Heart right ventricle (tissue), 16 donors: Measurements from ENCODE around the gene RPL15. TPM values are rescaled to one million over a fixed set of nuclear protein-coding genes. Genes with fewer than 3 reads are reported as not detected.

Experiments
- ATAC-seq, 8 donors: fragments of 200-7000 bp; cut with Tn5 transposase; one replicate each; pipeline ENCODE4 v1.9.1; 2020; ENCODE audit warnings: mild to moderate bottlenecking in 8 of 8, moderate library complexity in 8 of 8, moderate number of reproducible peaks in 1 of 8
- DNase-seq, 2 donors: peaks; one replicate each; pipeline ENCODE4 v3.0.0-alpha.2; 2020
- H3K27ac ChIP-seq, 10 donors: fragments of 200-600 bp; sonication (generic) in 2 of 10; one replicate each; pipeline versions ENCODE4 v1.5.0 to v1.8.0; 2020 to 2022; ENCODE audit warnings: mild to moderate bottlenecking in 3 of 10
- H3K27me3 ChIP-seq, 7 donors: fragments of 200-600 bp; one replicate each; pipeline ENCODE4 v1.8.0; 2021 to 2022; ENCODE audit warnings: mild to moderate bottlenecking in 2 of 7
- H3K36me3 ChIP-seq, 9 donors: fragments of 200-600 bp; sonication (generic) in 1 of 9; one replicate each; pipeline versions ENCODE4 v1.5.0 to v1.8.0; 2020 to 2022; ENCODE audit warnings: mild to moderate bottlenecking in 2 of 9
- H3K4me1 ChIP-seq, 9 donors: fragments of 200-600 bp; sonication (generic) in 1 of 9; one replicate each; pipeline versions ENCODE4 v1.5.0 to v1.8.0; 2020 to 2022; ENCODE audit warnings: mild to moderate bottlenecking in 4 of 9
- H3K4me3 ChIP-seq, 10 donors: fragments of 200-600 bp; sonication (generic) in 2 of 10; one replicate each; pipeline versions ENCODE4 v1.5.0 to v1.8.0; 2020 to 2022; ENCODE audit warnings: mild to moderate bottlenecking in 7 of 10, moderate library complexity in 2 of 10
- H3K9me3 ChIP-seq, 11 donors: fragments of 200-600 bp in 10 of 11; sonication (generic) in 2 of 11; one replicate each; pipeline versions ENCODE4 v1.5.0 to v1.8.0; 2013 to 2022; ENCODE audit warnings: mild to moderate bottlenecking in 2 of 11, control low read depth in 1 of 11, moderate library complexity in 1 of 11
- WGBS, 2 donors: extraction: QIAGEN DNeasy Blood & Tissue Kit; methylation state at CpG; one replicate each; pipeline ENCODE4 v1.1.7; 2013; ENCODE audit warnings: inconsistent platforms in 1 of 2; 5-methylcytosine and 5-hydroxymethylcytosine counted together
- intact Hi-C, 10 donors: fragments of 100-400 bp; cut with DNase I; formaldehyde crosslinking; loops; one replicate each; pipeline versions ENCODE4 v1.11.1 to v1.14.2; 2022
- long read RNA-seq, 3 donors: library from polyadenylated mRNA; unstranded; transcript quantifications; one replicate each; pipeline ENCODE4 v2.0.0, GENCODE V29; 2020 to 2021
- polyA plus RNA-seq, 2 donors: library from polyadenylated mRNA; stranded (reverse); fragments of 200-250 nt; gene quantifications; one replicate each; pipeline ENCODE4 v1.2.3, GENCODE V29; 2013
- total RNA-seq, 10 donors: library from RNA; stranded (reverse); fragmentation: NEBNext Ultra II Directional in 3 of 10; extraction: Animal tissue kit (Norgen Biotek cat#: 25700) in 3 of 10; gene quantifications; one replicate each; pipeline versions ENCODE4 v1.2.1 to v1.2.4, GENCODE V29; 2021 to 2023
- TF ChIP-seq, protein P1 (sequence below), 9 donors: fragments of 200-600 bp; sonication (generic) in 2 of 9; IDR thresholded peaks; one replicate each; pipeline versions ENCODE4 v1.5.0 to v1.8.0; 2021 to 2022; ENCODE audit warnings: antibody characterized with exemption in 9 of 9, mild to moderate bottlenecking in 5 of 9, moderate library complexity in 1 of 9
- donor health status: Arrhythmogenic right ventricular cardiomyopathy.
- donor health status: ischemic (EF 13 %, LVEDD 7.1; RV severe dilation, severe dysfunction).
- donor health status: healthy with polysubstance abuse.
- donor health status: DM: no; HTN: yes; CAD: no.
- donor health status: DM: no; HTN: no; CAD: no.
- donor health status: ischemic (EF 25% LVEDD 6.9; RV normal size, moderate dysfunction).
- donor health status: ischemic (EF 25% LVEDD 5.7; RV mildly dilated, moderate dysfunction).
- donor health status: healthy.
- donor health status: DM: yes; HTN: yes; CAD: no.
- donor health status: Ischemic cardiomyopathy.
- donor health status: ischemic (EF 35%, LVEDD 5.7; RV mildly dilated, moderate dysfunction).
- donor health status: nonischemic (EF 11% LVEDD 7.7; RV severe dilation, severe dysfunction).
- donor health status: DM: yes; HTN: yes; CAD: no.
- donor health status: PGD.
- donor health status: ischemic (EF 29% LVEDD 5.4; RV normal size, mild dysfunction).
- donor health status: nonischemic (EF 23%, LVEDD 6.1; RV moderate dilation, normal function).

The RPL15 gene
- total RNA-seq (1,000 to 10,000 TPM in 2 of 10 donors, 100 to 1,000 TPM in 8; 869 to 1,215 (median 928) TPM), polyA plus RNA-seq (1,000 to 10,000 TPM; 1,101 to 3,225 TPM)
- long read RNA-seq, donor 1, transcript RPL15-208 (4 exons, 1,063 nt) = minor isoform, 22 of 613 reads
- long read RNA-seq, donor 1, transcript RPL15-201 (4 exons, 2,730 nt) = major isoform, 485 of 613 reads
- long read RNA-seq, donor 1, transcript RPL15-202 (3 exons, 820 nt) = minor isoform, 24 of 613 reads
- long read RNA-seq, donor 1, partial matches to known transcripts = 0 of 613 reads
- long read RNA-seq, donor 1, other reads (novel, unspliced or antisense) = 73 of 613 reads
- long read RNA-seq, donor 2, transcript RPL15-202 (3 exons, 820 nt) = minor isoform, 28 of 630 reads
- long read RNA-seq, donor 2, transcript RPL15-208 (4 exons, 1,063 nt) = minor isoform, 26 of 630 reads
- long read RNA-seq, donor 2, transcript RPL15-201 (4 exons, 2,730 nt) = major isoform, 506 of 630 reads
- long read RNA-seq, donor 2, partial matches to known transcripts = 54 of 630 reads
- long read RNA-seq, donor 2, other reads (novel, unspliced or antisense) = 2 of 630 reads
- long read RNA-seq, donor 3, transcript RPL15-201 (4 exons, 2,730 nt) = major isoform, 859 of 1,021 reads
- long read RNA-seq, donor 3, transcript RPL15-208 (4 exons, 1,063 nt) = minor isoform, 67 of 1,021 reads
- long read RNA-seq, donor 3, transcript RPL15-202 (3 exons, 820 nt) = minor isoform, 66 of 1,021 reads
- long read RNA-seq, donor 3, partial matches to known transcripts = 1 of 1,021 reads
- long read RNA-seq, donor 3, other reads (novel, unspliced or antisense) = 19 of 1,021 reads

DNA sequence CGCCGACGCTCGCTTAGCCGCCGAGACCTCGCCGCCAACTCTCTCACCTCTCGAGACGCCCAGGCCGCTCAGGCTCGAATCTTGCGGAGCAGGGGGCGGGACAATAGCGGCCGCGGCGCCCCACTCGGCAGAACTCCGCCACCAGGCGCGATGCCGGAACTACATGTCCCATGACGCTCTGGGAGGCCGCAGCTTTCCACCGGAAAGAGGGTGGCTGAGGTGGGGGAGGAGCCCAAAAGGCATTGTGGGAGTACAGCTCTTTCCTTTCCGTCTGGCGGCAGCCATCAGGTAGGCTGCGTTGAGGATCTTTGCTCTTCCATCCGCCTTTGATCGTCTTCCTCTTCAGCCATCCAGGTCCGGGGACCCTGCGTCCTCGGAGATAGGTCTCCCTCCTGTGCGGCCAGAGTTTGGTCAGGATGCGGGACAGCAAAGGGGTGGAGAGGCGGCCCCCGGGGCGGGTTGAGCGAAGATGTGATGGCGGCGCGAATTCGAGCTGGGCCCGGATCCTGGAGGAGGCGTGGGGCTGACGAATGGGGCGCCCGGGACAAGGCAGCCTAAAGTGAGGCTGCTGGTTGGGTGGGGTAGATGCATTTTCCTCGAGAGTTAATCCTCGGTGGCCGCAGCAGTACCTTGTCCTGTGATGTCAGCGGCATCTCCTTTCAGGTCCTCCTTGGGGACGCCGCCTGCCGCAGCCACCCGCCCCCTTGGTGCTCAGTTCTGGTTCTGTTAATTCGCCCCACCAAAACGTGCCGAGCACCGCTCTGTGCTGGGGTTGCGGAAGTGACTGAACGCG lies at the start of gene RPL15, which contains the start of gene NKIRAS1:
Gene RPL15 (plus strand): TSS at position 247 of the 793 bp plus-strand sequence. CDS start 728 bp downstream, outside the sequence.
Gene NKIRAS1 (minus strand): TSS at position 105 of the 793 bp plus-strand sequence. CDS start 6,086 bp downstream, outside the sequence.
- peak; percentile 96 to 98 for DNase-seq
- intact Hi-C loops = loop anchor here in 6 of 10 donors (1.0 to 2.0 kb wide), 2 partner anchors 28 kb away; partner anchors contain the start of gene NR1D2 (in 6 of the 6)
- TF ChIP-seq, protein P1, sequence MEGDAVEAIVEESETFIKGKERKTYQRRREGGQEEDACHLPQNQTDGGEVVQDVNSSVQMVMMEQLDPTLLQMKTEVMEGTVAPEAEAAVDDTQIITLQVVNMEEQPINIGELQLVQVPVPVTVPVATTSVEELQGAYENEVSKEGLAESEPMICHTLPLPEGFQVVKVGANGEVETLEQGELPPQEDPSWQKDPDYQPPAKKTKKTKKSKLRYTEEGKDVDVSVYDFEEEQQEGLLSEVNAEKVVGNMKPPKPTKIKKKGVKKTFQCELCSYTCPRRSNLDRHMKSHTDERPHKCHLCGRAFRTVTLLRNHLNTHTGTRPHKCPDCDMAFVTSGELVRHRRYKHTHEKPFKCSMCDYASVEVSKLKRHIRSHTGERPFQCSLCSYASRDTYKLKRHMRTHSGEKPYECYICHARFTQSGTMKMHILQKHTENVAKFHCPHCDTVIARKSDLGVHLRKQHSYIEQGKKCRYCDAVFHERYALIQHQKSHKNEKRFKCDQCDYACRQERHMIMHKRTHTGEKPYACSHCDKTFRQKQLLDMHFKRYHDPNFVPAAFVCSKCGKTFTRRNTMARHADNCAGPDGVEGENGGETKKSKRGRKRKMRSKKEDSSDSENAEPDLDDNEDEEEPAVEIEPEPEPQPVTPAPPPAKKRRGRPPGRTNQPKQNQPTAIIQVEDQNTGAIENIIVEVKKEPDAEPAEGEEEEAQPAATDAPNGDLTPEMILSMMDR (IDR thresholded peaks at IDR 0.05) = peak; percentile 27 to 66 (median 56)
- Histone ChIP-seq H3K36me3 (peaks cover 0 to 43% (median 28%) of the 10 kb centered on the region in 9 donors), H3K9me3 (no peaks in the 10 kb centered on the region), H3K27me3 (no peaks in the 10 kb centered on the region), H3K4me1 (peaks cover 2 to 45% (median 39%) of the 10 kb centered on the region in 9 donors), H3K27ac (peak within 1 kb of the TSS; percentile 75 to 97 (median 90)), H3K4me3 (peak within 1 kb of the TSS; percentile 66 to 96 (median 84))
- peak; percentile 98 to 99 (median 99) for ATAC-seq
- WGBS, 2 donors = 0% methylated on average over 63 to 64 of the region's 64 CpGs

DNA sequence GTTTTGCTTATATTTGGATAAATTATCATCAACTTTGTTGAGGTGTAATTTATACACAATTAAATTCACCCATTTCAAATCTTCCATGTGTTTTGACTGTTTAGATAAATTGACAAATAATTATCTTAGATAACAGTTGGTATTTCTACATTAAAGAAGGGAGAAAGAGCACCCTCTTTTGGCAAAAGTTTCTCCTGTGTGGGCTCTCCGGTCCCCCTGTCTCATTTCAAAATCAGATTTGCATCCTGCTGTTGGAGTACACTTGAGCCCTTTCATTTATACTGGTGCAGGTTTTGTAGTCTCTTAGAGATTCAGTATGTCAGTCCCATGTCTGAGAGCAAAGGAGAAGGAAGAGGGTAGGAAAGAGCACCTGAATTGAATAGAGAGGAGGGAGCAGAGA lies 49.5 kb upstream of the RPL15 start:
- ATAC-seq = no peak
- Histone ChIP-seq H3K9me3 (no peaks in the 10 kb centered on the region), H3K4me3 (no peak overlapping the region), H3K27ac (no peak overlapping the region), H3K27me3 (no peaks in the 10 kb centered on the region), H3K4me1 (peaks cover 10 to 73% (median 51%) of the 10 kb centered on the region in 9 donors), H3K36me3 (no peaks in the 10 kb centered on the region)
- intact Hi-C loops = loop anchor here in 2 of 10 donors (5.0 to 10.0 kb wide), 2 partner anchors 53 to 390 kb away; no protein-coding TSS in a partner anchor
- no peak for DNase-seq
- 74 to 75% methylated on average over 1 of the region's 1 CpG for WGBS, 2 donors
- TF ChIP-seq, protein P1 (IDR thresholded peaks at IDR 0.05) = peak in 2 of 9 donors; percentile 7 to 9

DNA sequence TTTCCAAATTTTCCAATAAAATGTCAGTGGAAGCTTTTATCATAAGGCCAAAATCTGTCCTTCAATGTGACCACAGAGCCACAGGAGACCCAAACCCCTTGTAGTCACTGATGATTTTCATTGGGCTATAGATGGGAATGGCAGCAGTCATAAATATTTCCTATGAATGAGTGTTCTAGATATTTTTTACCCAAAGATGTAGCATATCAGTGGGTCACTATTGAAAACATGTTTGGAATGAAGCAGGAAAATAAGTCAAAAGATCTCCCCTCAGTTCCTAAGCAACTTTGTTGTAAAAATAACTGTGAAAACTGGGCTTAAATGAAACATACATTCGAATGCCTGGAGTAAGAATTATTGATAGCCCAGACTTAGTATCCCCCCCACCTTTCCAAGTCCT lies 49.1 kb upstream of the RPL15 start:
- ATAC-seq (no peak), DNase-seq (no peak)
- WGBS, 2 donors = 71 to 78% methylated on average over 1 of the region's 1 CpG
- Histone ChIP-seq H3K9me3 (no peaks in the 10 kb centered on the region), H3K4me3 (no peak overlapping the region), H3K27me3 (no peaks in the 10 kb centered on the region), H3K27ac (no peak overlapping the region), H3K36me3 (no peaks in the 10 kb centered on the region), H3K4me1 (peaks cover 10 to 70% (median 51%) of the 10 kb centered on the region in 9 donors)
- intact Hi-C loops = loop anchor here in 2 of 10 donors (5.0 to 10.0 kb wide), 2 partner anchors 53 to 391 kb away; no protein-coding TSS in a partner anchor
- TF ChIP-seq, protein P1 (IDR thresholded peaks at IDR 0.05) = no peak
